ENCODE measurements around the gene ZNF394.

DNA sequence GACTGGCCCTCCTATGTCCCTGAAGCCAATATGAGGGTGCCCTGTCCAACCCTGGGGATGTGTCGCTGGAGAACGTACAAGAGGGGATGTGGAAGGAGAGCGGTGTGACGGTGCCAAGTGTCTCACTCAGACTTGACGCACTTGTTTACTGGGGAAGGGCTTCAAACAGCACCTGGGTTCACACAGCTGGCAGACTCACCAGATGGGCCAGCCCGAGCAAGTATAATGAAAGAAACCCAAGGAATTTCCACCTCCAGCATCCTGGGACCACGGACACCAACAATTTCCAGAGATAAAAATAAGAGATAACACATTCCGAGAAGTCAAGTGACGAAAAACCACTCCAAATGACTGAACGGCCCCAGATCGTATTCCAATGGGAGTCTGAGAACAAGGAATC is 39.4 kb downstream of the ZNF394 start:
- TF ChIP-seq, protein P1, sequence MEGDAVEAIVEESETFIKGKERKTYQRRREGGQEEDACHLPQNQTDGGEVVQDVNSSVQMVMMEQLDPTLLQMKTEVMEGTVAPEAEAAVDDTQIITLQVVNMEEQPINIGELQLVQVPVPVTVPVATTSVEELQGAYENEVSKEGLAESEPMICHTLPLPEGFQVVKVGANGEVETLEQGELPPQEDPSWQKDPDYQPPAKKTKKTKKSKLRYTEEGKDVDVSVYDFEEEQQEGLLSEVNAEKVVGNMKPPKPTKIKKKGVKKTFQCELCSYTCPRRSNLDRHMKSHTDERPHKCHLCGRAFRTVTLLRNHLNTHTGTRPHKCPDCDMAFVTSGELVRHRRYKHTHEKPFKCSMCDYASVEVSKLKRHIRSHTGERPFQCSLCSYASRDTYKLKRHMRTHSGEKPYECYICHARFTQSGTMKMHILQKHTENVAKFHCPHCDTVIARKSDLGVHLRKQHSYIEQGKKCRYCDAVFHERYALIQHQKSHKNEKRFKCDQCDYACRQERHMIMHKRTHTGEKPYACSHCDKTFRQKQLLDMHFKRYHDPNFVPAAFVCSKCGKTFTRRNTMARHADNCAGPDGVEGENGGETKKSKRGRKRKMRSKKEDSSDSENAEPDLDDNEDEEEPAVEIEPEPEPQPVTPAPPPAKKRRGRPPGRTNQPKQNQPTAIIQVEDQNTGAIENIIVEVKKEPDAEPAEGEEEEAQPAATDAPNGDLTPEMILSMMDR (IDR thresholded peaks at IDR 0.05; ENCODE audit: insufficient read depth, low read length, poor library complexity, severe bottlenecking): no peak
- no peak for TF ChIP-seq EZH2phosphoT487 (conservative IDR thresholded peaks at IDR 0.05; ENCODE audit: low read length)

Measured in SU-DHL-6 (cell line).